Eye (tissue), 1 donor: Measurements from ENCODE around the gene PANK2.
A peak's percentile ranks its signal among the peaks of the same experiment; 100 is the strongest.
"Not testable (repeated sequence)": the region's sequence is repeated elsewhere in the genome, so short reads cannot be mapped to it uniquely, and the experiment has no call there.

ENCODE experiments used
- DNase-seq: peaks from one replicate; pipeline ENCODE4 v3.0.0-alpha.2; 2015

PANK2 gene

DNA sequence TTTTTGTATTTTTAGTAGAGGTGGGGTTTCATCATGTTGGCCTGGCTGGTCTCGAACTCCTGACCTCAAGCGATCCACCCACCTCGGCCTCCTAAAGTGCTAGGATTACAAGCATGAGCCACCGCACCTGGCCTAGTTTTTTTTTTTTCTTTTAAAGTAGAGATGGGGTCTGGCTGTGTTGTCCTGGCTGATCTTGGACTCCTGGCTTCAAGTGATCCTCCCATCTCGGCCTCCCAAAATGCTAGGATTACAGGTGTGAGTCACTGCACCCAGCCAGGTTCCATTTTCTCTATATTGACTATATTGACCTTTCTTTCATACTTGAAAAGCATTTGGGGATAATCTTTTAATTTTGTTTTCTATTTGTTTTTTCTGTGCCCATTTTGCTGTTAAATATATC, 13.3 kb downstream of the PANK2 start:
- DNase-seq: no peak

DNA sequence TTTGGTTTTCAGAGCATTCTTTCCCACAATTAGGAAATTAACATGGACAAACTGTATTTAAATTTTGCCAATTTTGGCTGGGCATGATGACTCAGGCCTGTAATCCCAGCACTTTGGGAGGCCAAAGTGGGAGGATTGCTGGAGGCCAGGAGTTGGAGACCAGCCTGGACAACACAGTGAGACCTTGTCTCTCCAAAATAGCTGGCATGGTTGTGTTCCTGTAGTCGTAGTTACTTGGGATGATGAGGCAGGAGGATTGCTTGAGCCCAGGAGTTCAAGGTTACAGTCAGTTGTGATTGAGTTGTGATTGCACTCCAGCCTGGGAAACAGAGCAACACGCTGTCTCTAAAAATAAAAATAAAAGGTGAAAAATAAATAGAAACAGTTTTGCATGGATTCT, 15.0 kb downstream of the PANK2 start:
- no peak for DNase-seq

DNA sequence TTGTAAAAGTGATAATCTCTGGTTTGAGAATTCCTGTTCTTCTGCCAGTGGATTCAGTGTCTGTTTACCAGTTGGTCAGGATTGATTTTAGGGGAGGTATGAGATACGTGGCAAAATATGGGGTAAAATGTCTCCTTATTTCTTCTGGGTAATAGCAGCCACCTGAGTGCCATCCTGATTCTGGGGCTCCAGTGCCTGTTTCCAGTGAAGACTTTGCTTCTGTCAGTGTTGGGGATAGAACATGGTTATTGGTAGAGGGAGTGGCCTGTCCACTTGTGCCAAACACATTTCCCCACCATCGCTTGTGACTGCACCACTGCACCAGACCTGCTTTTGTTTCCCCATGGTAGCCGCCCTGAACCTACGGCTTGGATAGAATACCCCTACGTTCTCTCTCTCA, 15.7 kb downstream of the PANK2 start:
- DNase-seq: no peak

DNA sequence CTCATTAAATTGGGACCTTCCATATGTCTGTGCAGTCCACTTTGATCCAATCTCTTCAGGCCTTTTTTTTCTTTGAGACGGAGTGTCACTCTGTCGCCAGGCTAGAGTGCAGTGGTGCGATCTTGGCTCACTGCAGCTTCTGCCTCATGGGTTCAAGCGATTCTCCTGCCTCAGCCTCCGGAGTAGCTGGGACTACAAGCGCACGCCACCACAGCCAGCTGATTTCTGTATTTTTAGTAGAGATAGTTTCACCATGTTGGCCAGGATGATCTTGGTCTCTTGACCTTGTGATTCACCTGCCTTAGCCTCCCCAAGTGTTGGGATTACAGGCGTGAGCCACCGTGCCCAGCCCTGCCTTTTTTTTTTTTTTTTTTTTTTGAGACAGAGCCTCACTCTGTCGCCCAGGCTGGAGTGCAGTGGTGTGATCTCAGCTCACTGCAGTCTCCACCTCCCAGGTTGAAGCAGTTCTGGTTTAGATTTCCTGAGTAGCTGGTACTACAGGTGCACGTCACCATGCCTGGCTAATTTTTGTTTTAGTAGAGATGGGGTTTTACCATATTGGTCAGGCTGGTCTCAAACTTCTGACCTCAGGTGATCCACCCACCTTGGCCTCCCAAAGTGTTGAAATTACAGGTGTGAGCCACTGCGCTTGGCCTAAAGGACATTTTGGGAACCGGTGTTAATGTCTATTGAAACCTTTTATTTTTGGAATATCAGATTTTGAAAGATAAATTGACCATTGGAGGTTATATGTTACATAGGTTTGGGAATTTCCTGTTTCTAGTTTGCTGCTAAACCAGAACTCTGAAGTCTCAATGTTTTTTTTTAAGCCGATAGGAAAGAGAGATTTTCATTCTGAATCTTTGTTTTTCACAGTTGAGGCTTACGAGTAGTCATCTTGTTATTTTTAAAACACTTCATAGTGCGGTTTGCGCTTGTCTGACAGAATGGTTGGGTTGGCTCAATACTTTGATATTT, 17.8 kb downstream of the PANK2 start:
- not testable (repeated sequence) for DNase-seq

DNA sequence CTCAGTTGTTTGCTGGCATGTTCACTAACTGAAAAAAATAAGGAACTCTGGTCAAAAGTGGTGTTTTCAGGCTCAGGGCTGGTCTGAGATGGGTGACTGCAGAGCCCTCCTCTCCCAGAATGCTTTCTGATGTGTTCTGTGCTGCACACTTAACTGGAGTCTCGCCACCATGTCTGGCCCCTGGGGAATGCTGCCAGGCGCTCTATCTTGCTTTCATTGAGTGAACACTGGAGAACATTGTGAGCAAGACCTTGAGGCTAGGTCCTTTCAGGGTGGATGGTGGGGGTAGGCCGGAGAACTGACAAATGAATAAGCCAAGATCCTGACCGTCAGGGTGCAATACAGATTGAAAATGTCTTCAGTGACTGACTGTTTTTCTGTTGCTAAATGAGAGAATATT, 19.5 kb downstream of the PANK2 start:
- DNase-seq: peak; percentile 27

GRCh38 chr20:3909952-3910366, 20.8 kb downstream of the PANK2 start:
- DNase-seq: no peak

GRCh38 chr20:3910853-3911252, 21.7 kb downstream of the PANK2 start:
- DNase-seq: no peak

DNA sequence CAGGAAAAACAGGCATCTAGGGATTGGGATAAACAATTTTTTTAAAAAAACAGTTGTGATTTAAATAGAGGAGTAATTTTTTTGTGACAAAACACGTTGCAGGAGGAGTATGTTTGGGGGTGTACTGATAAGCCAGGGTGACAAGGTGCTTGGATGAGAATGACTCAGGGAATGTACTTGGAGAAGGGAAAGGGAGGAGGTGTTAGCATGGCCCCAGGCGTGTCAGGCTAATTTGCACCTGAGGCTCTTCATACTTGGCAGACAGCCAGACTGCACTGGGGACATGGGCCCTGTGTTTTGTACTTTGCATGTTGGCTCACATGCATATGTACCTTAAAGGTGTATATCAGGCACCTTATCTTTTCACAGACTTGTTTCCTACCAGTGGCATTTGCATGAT, 22.8 kb downstream of the PANK2 start:
- no peak for DNase-seq

DNA sequence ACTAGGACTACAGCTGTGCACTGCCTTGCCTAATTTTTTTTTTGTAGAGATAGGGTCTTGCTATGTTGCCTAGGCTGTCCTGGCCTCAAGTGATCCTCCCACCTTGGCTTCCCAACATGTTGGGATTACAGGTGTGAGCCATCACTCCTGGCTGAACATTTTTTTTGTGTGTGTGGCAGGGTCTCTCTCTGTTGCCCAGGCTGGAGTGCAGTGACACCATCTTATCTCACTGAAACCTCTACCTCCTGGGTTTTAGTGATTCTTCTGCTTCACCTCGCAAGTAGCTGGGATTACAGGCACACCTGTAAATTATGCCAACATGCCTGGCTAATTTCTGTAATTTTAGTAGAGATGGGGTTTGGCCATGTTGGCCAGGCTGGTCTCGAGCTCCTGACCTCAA, 25.3 kb downstream of the PANK2 start:
- no peak for DNase-seq

- no peak for DNase-seq
Measured at GRCh38 chr20:3915691-3916090, 26.5 kb downstream of the PANK2 start.

DNA sequence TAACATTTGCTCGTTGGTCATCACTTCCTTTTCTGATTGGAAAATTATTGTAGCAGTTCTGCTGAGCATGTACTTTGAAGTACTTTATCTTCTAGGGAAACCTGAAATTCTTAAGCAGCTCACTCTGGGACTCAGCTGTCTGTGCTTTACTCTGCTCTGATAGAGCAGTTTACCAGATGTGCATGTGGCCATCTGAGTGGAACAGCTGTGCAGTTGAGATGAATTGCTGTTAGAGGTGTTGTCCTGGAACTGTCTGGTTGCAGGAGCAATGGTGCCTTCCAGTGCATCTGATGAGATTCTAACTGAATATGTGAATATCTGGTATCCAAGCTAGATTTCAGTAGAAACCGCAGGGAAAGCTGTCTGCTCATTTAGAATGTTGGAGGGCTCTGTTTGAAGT, 27.2 kb downstream of the PANK2 start:
- no peak for DNase-seq

DNA sequence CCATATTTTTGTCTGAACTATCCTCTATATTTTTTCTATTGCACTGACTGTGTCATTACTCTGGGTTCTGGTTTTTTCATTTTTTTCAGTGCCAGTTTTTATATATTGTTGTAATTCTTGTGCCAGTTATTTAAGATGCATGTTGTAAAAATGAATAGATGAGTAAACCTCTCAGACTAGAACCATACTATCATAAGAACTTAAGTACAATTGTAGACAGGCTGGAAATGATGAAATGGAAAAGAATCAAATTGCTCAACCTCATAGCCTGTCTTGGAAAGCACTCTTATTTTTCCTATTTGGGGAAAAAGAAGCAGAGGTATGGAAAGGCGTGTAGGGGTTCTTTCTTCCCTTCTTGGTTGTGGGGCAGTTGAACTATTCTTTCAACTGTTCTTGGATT, 30.2 kb downstream of the PANK2 start:
- DNase-seq: no peak

GRCh38 chr20:3922223-3922982, 33.2 kb downstream of the PANK2 start:
- DNase-seq: no peak

DNA sequence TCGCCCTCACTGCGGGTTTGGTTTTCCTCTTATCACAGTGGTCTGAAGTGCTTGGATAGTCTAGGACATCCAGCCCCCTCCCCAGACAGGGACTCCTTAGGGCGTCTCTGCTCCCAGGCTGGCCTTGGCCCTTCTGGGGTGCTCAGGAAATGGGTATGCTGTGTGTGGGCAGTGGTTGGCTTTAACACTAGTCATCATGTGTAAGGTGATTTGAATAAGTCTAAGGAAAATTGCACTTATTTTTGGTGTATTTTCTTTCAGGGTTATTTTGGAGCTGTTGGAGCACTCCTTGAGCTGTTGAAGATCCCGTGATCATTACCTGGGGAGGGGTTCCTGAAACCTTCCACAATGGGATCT, 33.8 kb downstream of the PANK2 start:
- no peak for DNase-seq

DNA sequence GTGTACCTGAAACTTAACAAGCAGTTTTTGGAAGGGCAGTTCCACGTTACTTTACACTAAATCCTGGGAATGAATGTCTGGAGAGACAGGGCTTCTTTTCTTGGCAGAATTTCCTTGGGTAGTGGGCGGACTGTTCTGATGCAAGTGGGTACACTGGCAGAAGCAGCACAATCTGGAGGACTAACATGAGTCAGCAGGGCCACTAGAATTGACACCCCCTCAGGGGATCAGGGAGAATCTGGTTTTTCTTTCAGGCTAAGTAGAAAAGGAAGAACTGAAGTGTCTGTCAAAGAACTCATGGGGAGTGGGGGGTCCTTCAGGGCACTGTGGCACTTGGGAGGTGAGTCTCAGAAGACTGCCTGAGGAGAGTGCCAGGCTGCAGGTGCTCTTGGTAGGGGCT, 34.6 kb downstream of the PANK2 start:
- DNase-seq: no peak

DNA sequence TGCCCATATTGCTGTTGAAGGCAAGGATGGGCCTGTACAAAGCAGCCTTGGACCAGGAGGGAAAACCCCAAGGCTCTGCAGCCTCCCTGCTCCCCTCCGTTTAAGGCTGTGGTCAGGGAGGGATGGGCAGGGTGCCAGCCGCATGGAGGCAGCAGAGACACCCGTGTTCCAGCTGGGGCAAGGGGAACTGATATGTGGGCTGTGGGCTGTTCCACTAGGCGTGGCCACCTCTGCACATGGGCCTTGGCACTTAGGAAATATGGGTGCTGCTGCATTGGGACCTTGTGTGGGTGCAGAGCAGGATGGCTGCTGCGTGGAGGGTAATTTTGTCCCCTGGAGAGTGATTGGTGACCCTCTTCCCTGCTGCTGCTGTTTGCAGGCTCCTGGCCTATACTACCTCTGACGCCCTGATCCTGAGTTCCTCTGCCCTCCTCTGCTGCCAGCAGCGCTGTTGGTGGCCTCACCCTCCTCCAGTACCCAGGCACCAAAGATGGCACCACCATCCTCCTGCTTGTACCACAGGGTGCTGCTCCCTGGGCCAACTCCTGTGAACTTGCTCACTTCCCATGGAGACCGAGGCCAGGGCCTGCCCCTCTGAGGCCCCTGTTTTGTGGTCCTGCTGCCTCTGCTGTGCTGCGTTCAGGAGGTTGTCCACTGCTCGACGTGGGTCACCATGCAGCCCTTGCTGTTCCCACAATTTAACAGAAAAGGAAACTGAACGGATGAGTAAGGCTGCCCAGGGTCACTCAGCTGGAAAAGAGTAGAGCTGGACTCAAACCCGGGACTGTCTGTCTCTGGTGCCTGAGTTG, 35.3 kb downstream of the PANK2 start:
- no peak for DNase-seq

DNA sequence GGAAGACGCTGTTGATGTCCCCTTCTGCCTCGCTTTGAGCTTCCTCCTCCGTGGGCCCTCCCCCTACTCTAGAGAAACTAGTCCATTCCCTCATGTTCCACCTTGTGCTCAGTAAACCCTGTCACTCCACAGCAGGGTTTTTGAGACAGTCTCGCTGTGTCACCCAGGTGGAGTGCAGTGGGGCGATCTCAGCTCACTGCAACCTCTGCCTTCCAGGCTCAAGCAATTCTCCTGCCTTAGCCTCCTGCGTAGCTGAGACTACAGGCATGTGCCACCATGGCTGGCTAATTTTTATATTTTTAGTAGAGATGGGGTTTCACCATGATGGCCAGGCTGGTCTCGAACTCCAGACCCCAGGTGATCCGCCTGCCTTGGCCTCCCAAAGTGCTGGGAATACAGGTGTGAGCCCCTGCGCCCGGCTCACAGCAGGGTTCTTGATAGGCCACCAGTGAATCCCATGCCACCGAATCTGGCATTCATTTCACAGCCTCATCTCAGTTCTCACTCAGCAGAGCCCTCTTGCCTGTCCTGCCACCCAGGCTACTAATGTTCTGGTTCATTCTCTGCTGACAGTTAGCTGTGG, 36.0 kb downstream of the PANK2 start:
- DNase-seq: no peak

GRCh38 chr20:3925899-3926638, 36.9 kb downstream of the PANK2 start:
- no peak for DNase-seq

DNA sequence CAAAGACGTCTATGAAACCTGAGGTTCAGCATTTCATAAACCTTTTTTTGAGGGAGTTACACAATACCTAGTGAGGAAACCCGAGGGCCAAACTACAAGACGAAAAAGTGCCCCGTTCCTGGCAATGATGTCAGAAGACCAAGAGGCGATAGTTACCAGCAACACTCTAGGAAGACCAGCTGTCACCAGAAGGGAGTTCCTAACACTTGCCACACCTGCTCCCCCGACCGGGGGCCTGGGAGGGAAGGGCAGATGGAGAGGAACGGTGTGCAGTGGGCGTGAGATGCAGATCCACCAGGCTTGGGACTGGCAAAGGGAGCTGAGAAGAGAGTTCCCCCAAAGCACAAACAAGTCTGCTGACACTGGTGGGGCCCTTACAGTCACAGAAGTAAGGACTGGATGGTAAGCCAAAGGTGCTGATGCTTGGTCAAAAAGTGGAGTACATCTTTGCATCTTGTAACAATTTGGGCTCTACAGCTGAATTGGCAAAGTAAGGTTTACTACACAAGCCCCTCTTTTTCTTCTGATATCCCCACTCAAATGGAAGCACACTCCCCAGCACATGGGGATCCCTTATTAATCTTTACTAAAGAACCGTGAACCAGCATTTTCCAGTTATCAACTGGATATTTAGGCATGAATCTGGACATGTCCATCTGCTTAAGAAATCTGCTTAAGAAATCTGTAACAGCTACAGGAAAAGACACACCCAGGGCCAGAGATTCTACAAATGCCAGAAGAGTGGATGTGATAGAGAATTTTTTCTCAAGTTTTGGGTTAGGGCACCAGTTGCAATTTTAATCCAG, 38.5 kb downstream of the PANK2 start:
- peak; percentile 65 for DNase-seq

- DNase-seq: no peak
Measured at GRCh38 chr20:3929713-3930060, 40.5 kb downstream of the PANK2 start.
